HL-60/S4 treated with phorbol 12-myristate 13-acetate at 8.2 ng/mL for 4 days and 3 days (cell line): ENCODE data around the gene TTLL12.

Source experiments
- in situ Hi-C: fragments of 300-500 bp; cut with MboI; formaldehyde crosslinking; loops from 2 replicates; pipeline ENCODE4 v1.15.0; 2022; ENCODE audit warnings: low sequenced_read_pairs

TTLL12 gene

DNA sequence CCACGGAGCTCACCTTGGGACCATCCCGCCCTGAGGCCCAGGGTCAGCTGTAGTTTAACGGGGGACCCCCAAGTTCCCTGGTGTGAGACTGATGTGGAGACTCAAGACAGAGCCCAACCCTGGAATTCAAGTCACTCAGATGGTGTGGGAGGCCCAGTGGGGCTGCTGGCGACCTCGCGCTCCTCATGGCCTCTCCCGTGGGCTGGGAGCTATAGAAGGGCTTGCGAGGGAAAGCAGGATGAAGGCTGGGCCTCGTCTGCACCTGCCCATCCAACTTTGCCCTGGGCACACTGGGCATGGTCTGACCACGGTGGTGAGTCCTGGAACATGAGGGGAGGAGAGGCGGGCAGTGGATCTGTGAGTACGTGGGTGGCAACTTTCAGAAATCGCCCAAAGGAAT, 13.6 kb upstream of the TTLL12 start:
- in situ Hi-C loops: no loop called here

DNA sequence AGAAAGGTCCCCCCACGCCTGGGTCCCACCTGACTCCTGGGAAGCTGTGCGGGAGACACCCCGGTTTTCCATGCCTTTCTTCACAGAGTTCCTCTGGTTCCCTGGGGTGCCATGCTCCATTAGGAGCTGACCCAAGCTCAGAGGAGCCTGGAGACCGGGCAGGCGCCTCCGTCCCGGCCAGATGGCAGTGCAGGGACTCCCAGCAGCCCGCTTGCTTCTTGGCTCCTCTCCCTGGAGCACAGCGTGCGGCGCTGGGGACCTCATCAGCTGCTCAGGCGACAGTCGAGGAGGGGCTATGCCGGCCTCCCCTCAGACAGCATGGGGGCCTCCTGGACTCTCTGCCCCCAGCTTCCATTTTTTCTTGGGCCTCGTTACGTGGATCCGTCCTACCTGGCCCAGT, 13.1 kb upstream of the TTLL12 start:
- in situ Hi-C loops: no loop called here

DNA sequence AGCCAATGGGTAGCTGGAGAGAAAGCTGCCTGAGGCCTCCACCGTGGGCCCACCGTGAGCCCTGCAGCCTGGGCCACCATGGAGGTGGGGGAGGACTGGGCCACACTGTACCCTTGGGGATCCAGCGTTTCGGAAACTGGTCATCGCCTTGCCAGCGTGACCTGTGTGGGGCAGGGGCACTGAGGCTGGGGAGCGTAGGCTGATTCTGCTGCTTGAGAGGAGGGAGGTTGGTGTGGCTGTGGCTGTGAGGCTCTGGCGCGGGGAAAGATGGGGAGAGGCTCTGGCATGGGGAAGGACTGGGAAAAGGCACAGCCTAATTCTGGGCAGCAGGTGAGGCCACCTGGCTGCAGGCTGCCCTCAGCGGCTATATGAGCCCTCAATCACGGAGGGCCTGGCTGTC, 12.6 kb upstream of the TTLL12 start:
- in situ Hi-C loops: no loop called here

DNA sequence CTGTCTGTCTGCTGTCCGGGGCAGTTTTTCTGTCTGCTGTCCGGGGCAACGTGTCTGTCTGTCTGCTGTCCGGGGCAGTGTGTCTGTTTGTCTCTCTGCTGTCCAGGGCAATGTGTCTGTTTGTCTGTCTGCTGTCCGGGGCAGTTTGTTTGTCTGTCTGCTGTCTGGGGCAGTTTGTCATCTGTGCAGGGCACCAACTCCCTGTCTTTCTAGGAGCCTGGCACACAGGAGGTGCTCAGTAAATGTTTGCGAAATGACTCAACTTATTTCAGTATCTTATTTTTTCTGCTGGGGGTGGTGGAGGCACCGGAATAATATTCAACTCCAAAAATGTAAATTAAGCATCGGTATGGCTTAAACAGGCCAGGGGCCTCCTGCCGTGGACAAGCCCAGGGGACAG, 12.0 kb upstream of the TTLL12 start:
- in situ Hi-C loops: no loop called here

DNA sequence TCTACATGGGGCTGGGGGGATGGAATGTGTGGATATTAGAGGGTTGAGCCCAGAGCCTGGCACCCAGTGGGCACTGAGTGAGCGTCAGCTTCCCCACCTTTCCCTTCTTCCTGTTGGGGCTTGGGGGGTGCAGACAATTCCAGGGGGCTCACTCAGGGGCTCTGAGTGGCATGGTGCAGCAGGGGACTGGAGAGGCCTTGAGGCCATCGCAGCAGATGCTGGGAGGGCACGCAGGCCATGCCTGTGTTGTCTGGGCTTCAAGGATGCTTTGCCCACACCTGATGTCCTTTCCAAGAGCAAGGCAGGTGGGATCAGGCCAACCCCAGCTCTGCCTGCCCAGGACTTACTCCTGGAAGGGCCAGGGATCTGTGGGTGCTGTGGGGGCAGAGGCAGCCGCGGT, 11.2 kb upstream of the TTLL12 start:
- in situ Hi-C loops: no loop called here

DNA sequence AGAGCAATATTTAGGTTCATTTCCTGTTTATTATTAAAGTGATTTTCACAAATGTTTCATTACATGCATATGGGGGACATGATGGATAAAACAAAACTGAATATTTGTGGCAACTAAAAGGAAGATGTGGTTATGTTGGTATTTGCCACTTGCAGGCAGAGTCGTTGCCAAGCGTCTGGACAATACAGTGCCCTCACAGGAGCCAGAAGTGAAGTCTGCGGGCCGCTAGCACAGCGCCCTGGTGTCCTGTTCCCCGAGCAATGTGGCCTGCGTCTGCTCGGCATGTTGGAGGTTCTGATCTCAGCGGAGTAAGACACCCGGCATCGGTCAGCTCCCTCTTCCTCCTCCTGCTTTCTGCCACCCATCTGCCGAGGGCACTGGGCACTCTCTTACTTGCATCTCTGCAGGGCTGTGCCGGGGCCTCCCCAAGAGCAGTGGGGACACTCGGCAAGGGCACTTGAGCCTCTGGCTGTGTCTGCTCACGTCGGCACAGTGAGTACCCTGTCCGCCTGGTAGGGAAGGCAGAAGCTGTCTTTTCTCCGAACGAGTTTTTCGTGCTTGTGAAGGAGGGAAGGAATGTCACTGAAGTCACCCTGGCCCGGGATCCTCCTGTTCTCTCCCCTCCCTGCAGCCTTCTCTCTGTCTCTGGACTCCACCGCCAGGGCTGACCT, 10.5 kb upstream of the TTLL12 start:
- in situ Hi-C loops: no loop called here

DNA sequence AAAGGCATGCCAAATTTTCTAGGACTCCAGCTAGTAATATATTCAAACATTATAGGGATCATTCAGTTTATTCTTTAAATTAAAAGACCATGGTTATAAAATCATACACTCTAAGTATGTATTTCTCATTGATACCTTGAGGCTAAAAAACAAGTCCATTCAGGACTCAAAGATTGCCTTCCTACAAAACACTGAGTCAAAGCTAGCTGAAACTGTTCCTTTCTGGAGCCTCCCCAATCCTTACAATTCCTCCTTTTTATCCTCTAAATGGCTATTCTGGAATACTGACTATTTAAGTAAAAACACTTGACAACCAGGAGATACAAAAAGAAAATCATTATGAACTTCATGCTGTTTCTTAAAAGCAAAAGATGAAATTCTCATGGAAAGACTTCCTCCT, 4.9 kb upstream of the TTLL12 start:
- in situ Hi-C loops: no loop called here

DNA sequence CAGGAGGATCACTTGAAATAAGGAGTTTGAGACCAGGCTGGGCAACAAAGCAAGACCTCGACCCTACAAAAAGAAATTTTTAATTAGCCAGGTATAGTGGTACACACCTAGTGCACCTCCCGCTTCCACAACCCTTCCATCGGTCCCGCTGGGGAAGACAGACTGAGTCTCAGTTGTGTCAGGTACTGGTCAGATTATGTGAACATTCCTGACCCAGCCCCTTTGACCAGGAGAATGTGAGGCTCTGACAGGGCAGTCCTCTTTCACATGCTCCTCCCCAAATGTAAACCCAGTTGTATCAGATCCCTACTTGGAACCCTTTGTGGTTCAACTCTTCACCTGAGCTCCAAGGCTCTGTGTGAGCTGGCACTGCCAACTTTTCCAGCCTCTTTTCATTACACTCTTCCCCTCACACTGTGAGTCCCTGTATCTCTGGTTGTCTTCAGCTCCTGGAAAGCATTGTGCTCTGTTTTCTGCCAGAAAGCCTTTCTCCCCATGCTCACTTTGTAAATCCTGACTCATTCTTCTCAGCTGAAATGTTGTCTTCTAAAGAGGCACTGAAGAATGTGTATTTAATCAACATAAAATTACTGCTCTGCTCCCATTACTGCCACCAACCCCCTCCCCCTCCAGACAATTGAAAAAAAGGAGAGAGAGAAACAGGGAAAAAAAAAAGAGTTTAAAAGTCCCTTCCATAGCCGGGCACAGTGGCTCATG, 2.1 kb upstream of the TTLL12 start:
- in situ Hi-C loops: no loop called here

DNA sequence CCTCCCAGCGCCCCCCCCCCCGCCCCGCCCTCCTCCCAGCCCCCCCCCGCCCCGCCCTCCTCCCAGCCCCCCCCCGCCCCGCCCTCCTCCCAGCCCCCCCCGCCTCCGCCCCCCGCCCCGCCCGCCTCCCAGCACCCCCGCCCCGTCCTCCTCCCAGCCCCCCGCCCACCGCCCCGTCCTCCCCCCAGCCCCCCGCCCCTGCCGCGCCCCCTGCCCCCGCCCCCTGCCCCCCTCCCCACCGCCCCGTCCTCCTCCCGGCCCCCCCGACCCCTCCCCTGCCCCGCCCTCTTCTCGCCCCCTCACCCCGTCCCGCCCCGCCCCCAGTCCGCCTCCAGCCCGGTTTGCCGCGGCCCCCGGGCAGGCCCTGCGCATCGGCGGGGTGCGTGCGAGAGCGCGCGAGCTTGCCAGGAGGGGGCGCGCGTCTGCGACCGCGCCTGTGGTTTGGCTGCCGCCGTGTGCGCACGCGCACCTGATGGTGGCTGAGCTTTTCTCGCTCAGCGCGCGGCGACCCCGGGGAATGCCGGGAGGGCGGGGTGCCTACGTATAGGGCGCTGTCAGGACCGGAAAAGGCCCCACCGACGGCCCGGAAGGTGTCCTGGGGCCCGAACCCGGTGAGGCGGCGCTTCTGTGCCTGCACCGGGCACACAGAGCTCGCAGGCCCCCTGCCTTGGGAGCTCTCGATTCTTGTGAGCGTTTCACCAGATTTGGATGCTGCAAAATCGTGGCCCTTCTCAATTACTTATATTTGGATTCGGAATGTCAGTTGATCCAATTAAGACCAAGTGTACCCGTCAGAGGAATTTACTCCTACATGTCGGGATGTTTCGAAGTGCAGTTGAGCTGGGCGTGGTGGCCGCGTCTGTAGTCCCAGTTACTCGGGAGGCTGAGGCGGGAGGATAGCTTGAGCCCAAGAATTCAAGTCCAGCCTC, 501 bp upstream of the TTLL12 start:
- in situ Hi-C loops: no loop called here

DNA sequence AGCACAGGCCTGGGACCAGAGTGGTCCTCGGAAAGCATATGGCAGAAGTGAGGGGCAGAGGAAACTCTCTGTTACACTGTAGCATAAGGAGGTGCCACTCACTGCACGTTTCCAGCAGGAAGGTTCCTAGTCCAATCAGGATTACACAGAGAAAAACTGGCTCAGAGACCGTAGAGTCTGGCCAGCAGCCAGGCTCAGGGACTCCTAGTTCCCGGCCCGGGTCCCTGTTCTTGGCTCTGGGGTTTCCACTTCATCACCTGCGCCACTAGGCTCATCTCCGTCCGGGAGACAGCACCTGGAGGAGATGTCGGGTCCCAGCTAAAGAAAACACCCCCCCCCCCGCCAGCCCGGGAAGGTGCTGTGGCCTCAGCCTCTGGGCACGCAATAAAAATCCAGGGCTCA, 1.1 kb downstream of the TTLL12 start:
- in situ Hi-C loops: no loop called here

DNA sequence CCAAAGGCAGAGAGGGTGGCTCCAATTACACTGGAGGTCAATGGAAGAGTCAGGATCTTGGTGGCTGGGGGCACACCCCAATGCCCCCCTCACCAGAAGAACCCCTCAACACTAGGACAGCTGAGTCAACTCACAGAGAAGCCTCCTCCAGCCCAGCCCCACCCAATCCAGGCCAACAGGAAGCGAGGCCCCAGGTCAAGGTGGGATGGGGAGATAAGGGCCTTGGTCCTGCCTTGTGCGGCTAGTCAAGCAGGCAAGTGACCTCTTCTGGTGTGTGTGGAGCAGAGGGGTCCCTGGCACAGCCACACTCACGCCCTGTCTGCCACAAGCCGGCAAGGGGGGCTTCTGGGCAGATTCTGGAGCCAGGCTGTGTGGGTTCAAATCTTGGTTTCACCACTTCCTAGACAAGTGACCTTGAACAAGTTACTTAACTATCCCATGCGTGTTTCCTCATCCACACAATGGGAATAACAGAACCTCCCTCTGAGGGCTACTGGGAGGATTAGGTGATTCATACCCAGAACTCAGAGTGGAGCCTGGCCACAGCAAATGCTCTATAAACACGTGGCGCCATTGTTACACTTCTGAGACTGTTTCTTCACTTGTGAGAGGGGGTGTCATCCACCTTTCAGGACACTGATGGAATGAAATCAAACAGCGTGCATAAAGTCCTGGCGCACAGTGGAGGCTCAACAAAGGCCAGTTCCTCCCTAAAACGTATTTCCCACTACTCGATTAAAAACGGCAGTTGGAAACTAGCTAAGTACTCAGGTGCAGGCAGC, 3.2 kb downstream of the TTLL12 start:
- in situ Hi-C loops: no loop called here

DNA sequence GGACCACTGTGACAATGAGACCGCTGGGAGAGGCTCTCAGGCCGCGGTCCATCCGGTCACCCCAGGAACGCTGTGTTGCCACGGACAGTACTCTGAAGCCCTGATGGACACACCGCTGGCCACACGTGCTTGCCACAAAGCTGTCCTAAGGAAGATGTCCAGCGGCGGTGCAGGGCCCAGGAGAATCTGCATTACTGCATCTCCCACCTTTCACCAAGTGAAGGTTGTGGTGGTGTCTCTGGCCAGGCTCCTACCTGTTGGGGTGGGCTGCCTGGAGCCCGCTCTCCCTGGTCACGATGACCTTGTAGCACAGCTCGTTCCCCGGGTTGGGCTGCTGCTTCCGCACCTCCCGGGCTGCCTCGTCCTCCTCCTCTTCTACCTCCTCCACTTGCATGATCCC, 4.2 kb downstream of the TTLL12 start:
- in situ Hi-C loops: no loop called here

DNA sequence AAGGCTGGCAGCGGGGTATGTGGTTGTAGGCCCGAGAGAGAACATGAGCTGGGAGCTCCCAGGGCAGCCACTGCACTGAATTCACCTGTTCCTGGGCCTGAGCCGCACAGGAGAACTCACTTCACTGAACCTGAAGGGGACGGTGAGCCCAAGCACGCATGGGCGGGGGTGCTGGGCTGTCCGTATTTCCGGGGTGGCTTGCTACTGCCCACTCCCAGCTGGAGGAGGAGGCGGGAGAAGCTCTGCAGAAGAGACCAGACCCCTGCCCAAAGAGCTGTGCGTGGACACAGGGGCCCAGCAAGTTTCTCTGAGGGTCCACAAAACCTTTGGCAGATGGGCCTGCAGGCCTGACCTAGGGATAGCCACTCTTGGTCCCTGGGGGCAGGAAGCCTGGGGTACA, 4.8 kb downstream of the TTLL12 start:
- in situ Hi-C loops: no loop called here

DNA sequence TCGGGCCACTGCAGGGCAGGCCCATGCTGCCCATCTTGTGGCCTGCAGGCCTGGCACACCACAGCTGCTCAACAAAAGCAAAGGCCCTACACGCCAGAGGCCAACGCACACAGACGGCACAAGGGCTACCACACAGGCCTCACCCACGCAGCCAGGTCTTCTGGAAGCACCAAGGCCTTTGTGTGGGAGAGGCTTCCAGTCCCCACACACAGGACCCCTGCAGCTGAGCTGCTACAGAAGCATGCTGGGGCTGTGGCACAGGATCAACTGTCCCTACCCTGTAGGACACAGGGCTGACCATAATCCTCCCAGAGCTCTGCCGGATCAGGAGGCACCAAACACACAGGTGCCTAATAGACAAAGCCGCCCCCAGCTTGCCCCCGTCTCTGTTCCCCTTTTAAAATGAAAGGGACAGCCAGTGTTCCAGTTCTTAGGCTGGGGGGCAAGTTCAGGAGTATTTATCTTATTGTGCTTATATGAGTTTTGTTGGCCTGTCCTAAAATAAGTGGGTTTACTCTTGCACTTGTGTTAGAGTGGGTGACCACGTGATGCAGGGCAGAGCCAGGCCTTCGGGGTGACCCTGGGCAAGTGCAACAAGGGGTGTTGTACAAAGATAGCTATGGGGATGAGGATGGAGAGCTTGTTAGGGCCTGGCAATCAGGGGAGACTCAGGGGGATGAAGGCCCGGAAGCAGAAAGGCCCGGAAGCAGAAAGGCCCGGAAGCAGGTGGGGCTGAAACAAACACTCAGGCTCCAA, 5.4 kb downstream of the TTLL12 start:
- in situ Hi-C loops: no loop called here

DNA sequence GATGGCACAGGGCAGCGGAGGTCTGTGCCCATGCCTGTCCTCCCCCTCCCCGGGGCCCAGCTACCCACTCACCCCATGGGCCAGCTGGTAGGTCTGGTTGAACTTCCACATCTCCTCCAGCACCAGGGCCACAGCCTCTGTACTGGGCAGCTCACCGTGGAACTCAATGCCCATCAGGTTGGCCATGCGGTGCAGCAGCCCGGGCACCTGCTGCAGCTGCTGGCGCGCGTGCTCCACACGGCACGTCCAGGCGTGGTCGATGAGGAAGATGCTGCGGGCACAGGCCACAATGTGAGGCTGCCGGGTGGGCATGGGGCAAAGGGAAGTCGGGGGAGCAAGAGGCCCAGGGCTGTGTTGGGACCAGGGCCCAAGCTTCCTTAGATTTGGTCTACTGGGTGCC, 6.3 kb downstream of the TTLL12 start:
- in situ Hi-C loops: no loop called here

DNA sequence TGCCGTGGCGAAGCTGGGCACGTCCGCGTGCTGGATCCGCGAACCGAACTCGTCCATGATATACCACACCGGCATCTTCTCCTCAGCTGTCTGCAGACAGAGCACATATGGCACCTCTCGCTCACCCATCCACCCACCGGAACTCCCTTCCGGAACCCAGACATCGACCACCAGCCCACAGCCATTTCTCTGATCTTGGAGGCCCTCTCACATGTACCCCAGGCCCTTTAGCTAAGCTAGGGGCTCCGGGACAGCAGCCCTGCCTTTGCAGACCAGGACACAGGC, 7.1 kb downstream of the TTLL12 start:
- in situ Hi-C loops: no loop called here

DNA sequence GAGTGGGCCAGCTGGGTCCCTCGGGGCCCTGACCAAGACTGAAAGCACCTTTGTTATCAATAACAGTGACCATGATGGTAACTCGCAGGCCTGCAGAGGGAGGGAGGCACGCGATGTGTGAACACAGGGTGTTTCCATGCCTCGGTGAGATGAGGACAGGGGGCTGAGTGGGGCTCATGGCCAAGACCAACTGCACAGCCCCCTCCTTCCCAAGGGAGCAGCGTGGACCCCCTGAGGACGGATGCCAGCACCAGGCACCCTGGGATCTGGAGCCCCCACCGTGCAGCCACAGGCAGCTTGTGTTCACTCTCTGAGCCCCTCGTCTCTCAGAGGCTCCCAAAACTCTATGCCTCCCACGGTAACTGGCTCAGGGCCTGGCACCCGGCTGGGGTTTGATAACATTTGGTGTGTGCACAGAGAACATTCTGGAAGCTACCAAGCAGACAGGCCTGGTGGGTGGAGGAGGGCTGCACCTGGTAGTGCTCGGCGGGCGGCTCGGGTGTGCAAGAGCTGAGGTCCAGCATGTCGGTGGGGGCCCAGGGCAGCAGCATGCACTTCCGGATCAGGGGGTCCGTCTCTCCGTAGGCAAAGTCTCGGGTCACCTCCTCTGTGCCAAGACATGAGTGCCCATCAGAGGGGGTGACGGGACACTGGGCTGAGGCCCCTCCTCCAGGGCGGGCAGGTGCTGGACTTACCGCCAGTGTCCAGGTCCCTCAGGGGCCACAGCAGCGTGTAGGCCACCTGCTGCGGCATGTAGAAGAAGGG, 7.6 kb downstream of the TTLL12 start:
- in situ Hi-C loops: no loop called here

DNA sequence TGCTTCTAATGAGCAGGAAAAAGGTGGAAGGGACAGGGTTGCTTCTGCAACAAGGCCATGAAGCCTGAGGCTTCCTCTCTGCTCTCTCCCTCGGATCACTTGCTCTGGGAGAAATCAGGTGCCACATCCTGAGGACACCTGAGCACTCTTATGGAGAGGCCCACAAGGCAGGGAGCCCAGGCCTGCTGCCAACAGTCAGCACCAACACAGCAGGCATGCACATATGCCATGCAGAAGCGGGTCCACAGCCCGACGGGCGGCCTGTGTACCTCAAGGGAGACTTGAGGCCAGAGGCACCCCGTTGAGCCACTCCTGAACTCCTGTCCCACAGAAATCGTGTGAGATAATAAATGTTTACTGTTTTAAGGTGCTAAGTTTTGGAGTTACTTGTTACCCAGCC, 9.5 kb downstream of the TTLL12 start:
- in situ Hi-C loops: no loop called here

DNA sequence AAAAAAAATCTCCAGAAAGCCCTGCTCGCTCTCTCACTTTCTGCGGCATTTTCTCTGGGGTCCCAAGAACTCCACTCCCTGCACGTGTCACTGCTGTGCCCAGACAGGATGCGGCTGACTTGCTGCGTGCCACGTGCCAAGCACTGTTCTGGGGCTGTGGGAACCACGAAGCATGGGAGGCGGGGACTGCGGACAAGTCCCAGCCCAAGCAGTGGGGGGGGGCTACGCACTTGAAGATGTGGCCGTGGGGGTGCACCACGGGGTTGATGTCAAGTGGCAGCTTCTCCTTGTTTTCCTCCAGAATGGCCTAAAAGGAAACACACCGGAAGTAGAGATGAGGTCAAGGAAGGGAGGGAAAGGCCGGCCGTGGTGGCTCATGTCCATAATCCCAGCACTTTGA, 10.8 kb downstream of the TTLL12 start:
- in situ Hi-C loops: no loop called here
